Liver (tissue), 9 donors: Measurements from ENCODE around the gene CNTD1. TPM values are rescaled to one million over a fixed set of nuclear protein-coding genes. Genes with fewer than 3 reads are reported as not detected.

Experiments
- DNase-seq: peaks from one replicate; pipeline ENCODE4 v3.0.0-alpha.2; 2017; ENCODE audit warnings: low spot score
- H3K27ac ChIP-seq, 2 donors: one replicate each; pipeline ENCODE4 v1.7.0; 2013; ENCODE audit warnings: inconsistent platforms in 2 of 2, low read length in 2 of 2, control low read depth in 1 of 2, low read depth in 1 of 2, mild to moderate bottlenecking in 1 of 2
- H3K27me3 ChIP-seq, 4 donors: one replicate each; pipeline versions ENCODE4 v1.6.1 to v1.7.0; 2013; ENCODE audit warnings: low read length in 3 of 4, inconsistent platforms in 1 of 4, mild to moderate bottlenecking in 1 of 4, moderate library complexity in 1 of 4; ENCODE audit not compliant: control insufficient read depth in 4 of 4, insufficient read depth in 4 of 4
- H3K36me3 ChIP-seq, 4 donors: one replicate each; pipeline versions ENCODE4 v1.6.1 to v1.7.0; 2013; ENCODE audit warnings: low read length in 3 of 4, mild to moderate bottlenecking in 3 of 4, low read depth in 1 of 4, moderate library complexity in 1 of 4; ENCODE audit not compliant: control insufficient read depth in 4 of 4, insufficient read depth in 3 of 4
- H3K4me1 ChIP-seq, 4 donors: one replicate each; pipeline versions ENCODE4 v1.6.1 to v1.7.0; 2013; ENCODE audit warnings: low read length in 3 of 4, mild to moderate bottlenecking in 3 of 4, moderate library complexity in 1 of 4; ENCODE audit not compliant: control insufficient read depth in 4 of 4, insufficient read depth in 4 of 4
- H3K4me3 ChIP-seq, 3 donors: one replicate each; pipeline versions ENCODE4 v1.6.1 to v1.7.0; 2013; ENCODE audit warnings: low read length in 3 of 3, control low read depth in 1 of 3, low read depth in 1 of 3, mild to moderate bottlenecking in 1 of 3
- H3K9ac ChIP-seq, 2 donors: one replicate each; pipeline ENCODE4 v1.7.0; 2013; ENCODE audit warnings: low read length in 2 of 2, mild to moderate bottlenecking in 2 of 2, moderate library complexity in 2 of 2, control low read depth in 1 of 2, low read depth in 1 of 2
- H3K9me3 ChIP-seq, 4 donors: one replicate each; pipeline versions ENCODE4 v1.6.1 to v1.7.0; 2013; ENCODE audit warnings: low read length in 3 of 4; ENCODE audit not compliant: control insufficient read depth in 4 of 4
- CTCF ChIP-seq: fragments of 150-350 bp; IDR thresholded peaks from 2 replicates; pipeline ENCODE4 v1.5.1; 2017; ENCODE audit warnings: improper control_type of control experiment, low read depth, low read length; ENCODE audit not compliant: missing input control
- EGR1 ChIP-seq, 2 donors: IDR thresholded peaks; 2 replicates each; pipeline ENCODE4 v1.6.1; 2016 to 2018; ENCODE audit warnings: antibody characterized with exemption in 2 of 2, low read depth in 2 of 2
- FOXA1 ChIP-seq: IDR thresholded peaks from 2 replicates; pipeline ENCODE4 v1.6.1; 2016; ENCODE audit warnings: antibody characterized with exemption
- FOXA2 ChIP-seq: IDR thresholded peaks from 2 replicates; pipeline ENCODE4 v1.6.1; 2016; ENCODE audit warnings: antibody characterized with exemption
- GABPA ChIP-seq, 2 donors: IDR thresholded peaks in 1 of 2; conservative IDR thresholded peaks in 1 of 2; 2 replicates each; pipeline ENCODE4 v1.6.1; 2016; ENCODE audit warnings: antibody characterized with exemption in 2 of 2, mild to moderate bottlenecking in 1 of 2, moderate library complexity in 1 of 2
- HNF4A ChIP-seq, 2 donors: conservative IDR thresholded peaks; 2 replicates each; pipeline ENCODE4 v1.6.1; 2016; ENCODE audit warnings: antibody characterized with exemption in 2 of 2, mild to moderate bottlenecking in 2 of 2
- HNF4G ChIP-seq: IDR thresholded peaks from 2 replicates; pipeline ENCODE4 v1.6.1; 2016; ENCODE audit warnings: antibody characterized with exemption
- MAX ChIP-seq: IDR thresholded peaks from 2 replicates; pipeline ENCODE4 v1.6.1; 2016; ENCODE audit warnings: antibody characterized with exemption
- NR2F2 ChIP-seq: IDR thresholded peaks from 2 replicates; pipeline ENCODE4 v1.6.1; 2016; ENCODE audit warnings: antibody characterized with exemption
- RAD21 ChIP-seq, 2 donors: IDR thresholded peaks; 2 replicates each; pipeline ENCODE4 v1.6.1; 2016; ENCODE audit warnings: antibody characterized with exemption in 2 of 2, mild to moderate bottlenecking in 2 of 2
- REST ChIP-seq: IDR thresholded peaks from 2 replicates; pipeline ENCODE4 v1.6.1; 2016; ENCODE audit warnings: antibody characterized with exemption, mild to moderate bottlenecking
- SP1 ChIP-seq: IDR thresholded peaks from 2 replicates; pipeline ENCODE4 v1.6.1; 2018; ENCODE audit warnings: antibody characterized with exemption, mild to moderate bottlenecking
- TAF1 ChIP-seq: conservative IDR thresholded peaks from 2 replicates; pipeline ENCODE4 v1.6.1; 2016; ENCODE audit warnings: antibody characterized with exemption, mild to moderate bottlenecking
- YY1 ChIP-seq: IDR thresholded peaks from 2 replicates; pipeline ENCODE4 v1.6.1; 2016; ENCODE audit warnings: antibody characterized with exemption, mild to moderate bottlenecking
- WGBS: extraction: QIAGEN DNeasy Blood & Tissue Kit; methylation state at CpG from one replicate; pipeline ENCODE4 v1.1.7; 2013; 5-methylcytosine and 5-hydroxymethylcytosine counted together
- polyA plus RNA-seq, 2 donors: library from polyadenylated mRNA; stranded (reverse) in 1 of 2; unstranded in 1 of 2; fragments of 200-250 nt in 1 of 2; fragments of >200 nt in 1 of 2; fragmentation: Nextera tagmentation in 1 of 2; extraction: Ambion mirVana in 1 of 2; gene quantifications; one replicate each; pipeline versions ENCODE4 v1.2.1 to v1.2.3, GENCODE V29; 2013 to 2015
- total RNA-seq, 2 donors: library from RNA; depleted of rRNA; stranded (reverse); fragments of >200 nt; gene quantifications; one replicate each; pipeline ENCODE4 v1.2.3, GENCODE V29; 2014
- TF ChIP-seq, protein P1 (sequence below): IDR thresholded peaks from 2 replicates; pipeline ENCODE4 v1.6.1; 2016; ENCODE audit warnings: antibody characterized with exemption
- donor health status: healthy.
- donor health status: healthy.
- donor health status: healthy.
- donor health status: healthy.
- donor health status: healthy.

Gene CNTD1
- total and polyA plus RNA-seq, 4 donors: 0.28 to 0.93 (median 0.89) TPM; not detected in 1

GRCh38 chr17:42751628-42752027 lies 47.0 kb upstream of the CNTD1 start:
- no peak for DNase-seq
- 83% methylated on average over 7 of the region's 7 CpGs for WGBS

More at GRCh38 chr17:42751628-42752027, 47.0 kb upstream of the CNTD1 start:
- Histone ChIP-seq H3K9me3 (no peaks in the 10 kb centered on the region), H3K36me3 (no peaks in the 10 kb centered on the region), H3K9ac (no peak overlapping the region), H3K27me3 (no peaks in the 10 kb centered on the region), H3K27ac (no peak overlapping the region), H3K4me1 (peaks cover 9 to 26% (median 20%) of the 10 kb centered on the region in 4 donors), H3K4me3 (no peak overlapping the region)
- TF ChIP-seq RAD21 (IDR thresholded peaks at IDR 0.05): no peak
- TF ChIP-seq HNF4G: no peak
- TF ChIP-seq FOXA1: no peak
- TF ChIP-seq CTCF: no peak
- no peak for TF ChIP-seq HNF4A (conservative IDR thresholded peaks at IDR 0.05)
- TF ChIP-seq MAX: no peak
- TF ChIP-seq YY1: no peak
- TF ChIP-seq NR2F2: no peak
- TF ChIP-seq EGR1 (IDR thresholded peaks at IDR 0.05; ENCODE audit: low read depth in 2 of 2): no peak
- TF ChIP-seq, protein P1, sequence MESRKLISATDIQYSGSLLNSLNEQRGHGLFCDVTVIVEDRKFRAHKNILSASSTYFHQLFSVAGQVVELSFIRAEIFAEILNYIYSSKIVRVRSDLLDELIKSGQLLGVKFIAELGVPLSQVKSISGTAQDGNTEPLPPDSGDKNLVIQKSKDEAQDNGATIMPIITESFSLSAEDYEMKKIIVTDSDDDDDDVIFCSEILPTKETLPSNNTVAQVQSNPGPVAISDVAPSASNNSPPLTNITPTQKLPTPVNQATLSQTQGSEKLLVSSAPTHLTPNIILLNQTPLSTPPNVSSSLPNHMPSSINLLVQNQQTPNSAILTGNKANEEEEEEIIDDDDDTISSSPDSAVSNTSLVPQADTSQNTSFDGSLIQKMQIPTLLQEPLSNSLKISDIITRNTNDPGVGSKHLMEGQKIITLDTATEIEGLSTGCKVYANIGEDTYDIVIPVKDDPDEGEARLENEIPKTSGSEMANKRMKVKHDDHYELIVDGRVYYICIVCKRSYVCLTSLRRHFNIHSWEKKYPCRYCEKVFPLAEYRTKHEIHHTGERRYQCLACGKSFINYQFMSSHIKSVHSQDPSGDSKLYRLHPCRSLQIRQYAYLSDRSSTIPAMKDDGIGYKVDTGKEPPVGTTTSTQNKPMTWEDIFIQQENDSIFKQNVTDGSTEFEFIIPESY: no peak
- TF ChIP-seq SP1: no peak
- TF ChIP-seq FOXA2: no peak
- TF ChIP-seq GABPA (IDR thresholded peaks at IDR 0.05 in 1 of 2, conservative IDR thresholded peaks at IDR 0.05 in 1 of 2): no peak
- TF ChIP-seq REST: no peak
- no peak for TF ChIP-seq TAF1
